HCEC 1CT (cell line): ENCODE measurements around the gene KIAA0513.

Experiments
- DNase-seq: peaks from one replicate; pipeline ENCODE4 v3.0.0-alpha.2; 2017

The KIAA0513 gene

DNA sequence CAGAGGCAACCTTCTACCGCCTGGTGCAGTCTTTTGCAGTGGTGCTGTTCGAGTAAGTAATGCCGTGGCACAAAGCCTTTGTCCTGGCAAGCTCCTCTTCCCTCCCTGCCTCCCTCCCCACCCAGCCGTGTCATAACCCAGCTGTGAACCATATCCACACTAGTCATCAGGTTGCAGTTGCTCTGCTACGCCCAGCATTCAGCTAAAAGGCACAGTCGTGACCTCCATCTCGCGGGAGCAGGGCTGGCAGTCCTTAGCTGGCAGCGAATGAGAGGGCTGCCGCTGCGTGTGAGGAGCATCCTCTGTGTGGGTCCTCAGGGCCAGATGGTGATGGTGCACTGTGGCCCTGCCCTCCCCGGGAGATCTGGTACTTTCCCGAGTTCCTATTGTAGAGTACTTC lies 45.4 kb downstream of the KIAA0513 start:
- DNase-seq = no peak

DNA sequence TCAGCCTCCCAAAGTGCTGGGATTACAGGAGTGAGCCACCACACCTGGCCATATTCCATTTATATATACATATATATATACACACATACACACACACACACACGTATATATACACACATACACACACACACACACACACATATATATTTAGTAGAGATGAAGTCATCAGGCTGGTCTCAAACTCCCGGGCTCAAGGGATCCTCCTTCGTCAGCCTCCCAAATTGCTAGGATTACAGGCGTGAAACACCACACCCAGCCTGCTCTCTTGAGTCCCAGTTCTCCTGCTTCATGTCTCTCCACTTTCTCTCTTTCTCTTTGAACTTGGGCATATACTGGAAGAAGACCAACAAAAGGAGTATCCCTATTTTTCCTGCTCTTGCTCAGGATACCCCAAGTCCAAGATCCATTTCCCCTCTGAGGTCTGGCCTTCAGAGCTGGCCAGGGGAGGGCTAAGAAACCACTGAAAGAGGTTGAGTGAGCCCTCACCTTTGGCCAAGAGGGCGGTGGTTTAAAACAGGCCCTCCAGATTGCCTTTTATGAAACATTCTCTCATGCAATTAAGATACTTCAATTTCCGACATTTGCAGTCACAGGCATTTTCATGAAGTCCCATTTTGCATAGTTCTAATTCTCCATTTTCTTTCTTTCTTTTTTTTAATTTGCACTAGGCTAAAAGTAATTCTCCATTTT lies 46.8 kb downstream of the KIAA0513 start:
- no peak for DNase-seq

DNA sequence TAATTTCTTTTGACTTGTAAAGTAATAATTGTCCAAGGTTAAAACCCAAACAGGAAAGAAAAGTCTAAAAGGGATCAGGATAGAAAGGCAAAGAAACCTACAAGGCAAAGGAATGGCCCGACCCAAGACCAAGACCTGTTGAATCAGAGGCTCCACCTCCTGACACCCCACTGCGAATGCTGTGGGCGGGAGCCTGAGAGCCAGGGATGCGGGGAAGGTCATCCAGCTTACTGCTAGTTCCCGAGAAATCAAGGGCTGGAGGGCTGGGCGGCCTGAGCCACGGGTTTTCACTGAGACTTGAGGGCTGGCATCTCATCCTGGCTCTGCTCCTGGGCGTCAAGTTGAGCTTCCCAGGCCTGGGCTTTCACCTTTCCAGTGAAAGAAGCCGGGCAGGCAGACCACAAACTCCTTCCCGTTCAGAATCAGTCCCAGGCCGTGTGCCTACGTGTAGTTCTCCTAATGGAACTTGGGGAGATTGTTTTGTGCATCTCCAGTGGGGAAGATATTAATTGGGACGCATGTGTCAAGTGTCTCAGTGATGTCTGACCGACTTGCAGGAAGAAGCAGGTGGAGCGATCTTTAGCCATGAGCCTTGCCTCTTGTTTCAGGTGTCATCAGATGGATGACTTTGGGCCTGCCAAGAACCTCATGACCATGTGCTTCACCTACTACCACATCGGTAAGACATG lies 47.8 kb downstream of the KIAA0513 start:
- DNase-seq = no peak

DNA sequence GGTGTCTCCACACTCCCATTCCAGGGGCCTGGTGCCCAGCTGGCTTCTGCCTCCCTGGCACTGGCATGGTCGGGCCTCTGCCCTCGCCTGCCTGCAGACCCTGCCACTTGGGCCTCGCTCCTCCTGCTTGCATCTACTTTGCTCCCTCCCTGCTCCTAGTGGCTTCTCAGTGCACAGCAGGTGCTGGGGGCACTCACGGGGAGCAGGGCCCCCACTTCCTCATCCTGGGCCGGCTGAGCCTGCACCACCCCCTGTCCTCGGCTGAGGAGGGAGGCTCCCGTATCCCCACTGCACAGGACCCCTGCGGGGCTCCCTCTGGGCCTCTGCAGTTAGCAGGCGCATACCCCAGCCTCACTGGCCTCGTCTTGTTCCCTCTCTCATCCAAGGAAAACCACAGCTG lies 49.4 kb downstream of the KIAA0513 start:
- no peak for DNase-seq

DNA sequence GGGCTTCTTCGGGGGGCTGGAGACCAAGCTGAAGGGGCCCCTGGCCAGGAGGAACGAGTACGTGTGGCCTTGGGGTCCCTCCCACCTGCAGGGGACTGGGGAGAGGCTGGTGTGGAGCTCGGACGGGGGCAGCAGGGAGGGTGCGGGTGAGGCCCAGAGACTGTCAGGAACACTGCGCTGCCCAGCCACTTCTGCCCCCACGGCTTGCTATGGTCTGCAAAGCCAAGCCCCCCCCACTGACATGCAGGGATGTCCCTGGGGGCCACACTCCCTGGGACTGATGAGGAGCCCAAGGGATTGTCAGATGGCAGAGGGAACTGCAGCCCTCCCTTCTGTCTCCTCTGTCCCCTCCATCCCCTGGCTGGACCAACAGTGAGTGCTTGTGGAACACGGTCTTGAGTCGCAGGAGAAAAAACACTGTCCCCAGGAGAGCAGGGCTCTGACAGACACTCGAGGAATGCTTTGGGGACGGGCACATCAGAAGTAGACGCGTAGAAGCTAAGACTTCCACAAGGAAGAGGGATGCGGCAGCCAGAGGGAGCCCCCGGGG lies 50.1 kb downstream of the KIAA0513 start:
- no peak for DNase-seq

DNA sequence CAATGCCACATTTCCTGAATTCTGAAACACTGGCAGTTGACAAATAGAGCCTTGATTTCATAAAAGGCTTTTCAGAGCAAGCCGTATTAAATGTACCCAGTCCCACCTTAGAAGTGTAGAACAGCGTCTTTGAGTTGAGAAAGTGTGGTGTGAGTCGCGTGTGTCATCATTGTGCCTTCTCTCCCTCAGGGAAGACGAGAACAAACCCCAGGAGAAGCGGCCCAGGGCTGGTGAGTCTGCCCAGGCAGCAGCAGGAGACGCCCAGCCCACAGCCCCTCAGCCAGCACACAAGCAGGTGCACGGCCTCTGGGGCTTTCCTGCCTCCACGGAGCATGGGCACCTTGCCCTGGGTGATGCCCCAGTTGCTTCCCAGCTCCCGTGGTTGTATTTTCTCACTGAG lies 50.6 kb downstream of the KIAA0513 start:
- no peak for DNase-seq

DNA sequence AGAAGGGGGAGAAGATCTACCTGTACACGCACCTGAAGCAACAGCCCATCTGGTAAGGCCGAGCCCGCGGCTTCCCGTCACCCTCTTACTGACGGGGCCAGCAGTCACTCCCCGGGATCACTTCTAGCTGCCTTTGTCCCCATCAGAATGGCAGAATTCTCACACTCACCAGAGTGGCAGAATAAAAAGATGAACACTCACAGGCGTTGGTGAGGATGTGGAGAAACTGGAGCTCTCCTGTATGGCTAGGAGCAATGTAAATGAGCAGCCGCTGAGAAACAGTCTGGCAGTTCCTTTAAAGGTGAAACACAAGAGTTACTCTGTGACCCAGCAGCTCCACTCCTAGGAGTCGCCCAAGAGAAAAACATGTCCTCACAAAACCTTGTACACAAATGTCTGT lies 51.4 kb downstream of the KIAA0513 start:
- DNase-seq = no peak

DNA sequence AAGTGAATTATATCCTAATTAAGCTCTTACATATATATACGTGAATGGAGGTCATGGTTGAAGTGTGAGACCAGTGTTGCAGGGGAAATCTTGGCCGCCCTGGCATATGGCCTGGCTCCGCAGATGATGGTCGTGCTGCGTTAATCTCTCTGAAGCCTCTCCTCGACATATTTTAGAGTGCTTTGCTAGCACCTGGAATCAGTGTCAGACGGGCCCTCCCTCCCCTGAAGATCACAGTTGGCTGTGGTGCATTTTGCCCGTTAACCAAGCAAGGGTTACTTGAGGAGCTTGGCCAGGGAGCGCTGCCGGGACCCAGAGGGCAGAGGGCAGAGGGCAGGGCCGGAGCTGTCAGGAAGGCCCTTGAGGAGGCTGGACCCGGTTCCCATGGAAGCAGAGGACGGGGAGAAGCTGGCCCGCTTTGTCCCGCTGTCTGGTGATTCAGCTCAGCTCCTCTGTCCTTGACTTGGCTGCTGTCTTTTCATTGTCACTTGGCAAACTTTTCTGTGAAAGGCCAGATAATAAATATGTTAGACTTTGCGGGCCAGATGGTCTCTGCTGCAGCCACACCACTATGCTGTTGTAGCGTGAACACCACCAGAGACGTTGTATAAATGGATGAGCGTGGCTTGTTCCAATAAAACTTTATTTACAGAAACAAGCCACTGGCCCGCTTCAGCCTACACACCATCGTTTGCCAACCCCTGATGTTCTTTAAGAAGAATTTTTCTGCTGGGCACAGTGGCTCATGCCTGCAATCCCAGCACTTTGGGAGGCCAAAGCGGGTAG lies 52.4 kb downstream of the KIAA0513 start:
- no peak for DNase-seq

DNA sequence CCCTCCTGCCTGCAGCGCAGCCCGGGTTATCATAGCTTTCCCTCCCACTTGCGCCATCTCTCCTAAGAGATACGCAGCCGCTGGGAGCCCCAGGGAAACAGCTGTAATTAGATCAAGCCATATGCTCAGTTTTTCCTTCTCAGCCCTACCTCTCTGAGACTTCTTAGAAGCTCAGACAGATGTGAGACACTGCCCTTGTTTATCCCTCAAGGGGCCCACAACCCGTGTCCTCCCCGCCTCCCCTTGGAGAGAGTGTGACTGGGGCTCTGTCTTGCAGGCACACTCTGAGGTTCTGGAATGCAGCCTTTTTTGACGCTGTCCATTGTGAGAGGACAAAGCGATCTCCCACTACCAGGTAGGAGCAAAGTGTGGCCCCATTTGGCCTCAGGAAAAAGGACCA lies 53.4 kb downstream of the KIAA0513 start:
- no peak for DNase-seq

DNA sequence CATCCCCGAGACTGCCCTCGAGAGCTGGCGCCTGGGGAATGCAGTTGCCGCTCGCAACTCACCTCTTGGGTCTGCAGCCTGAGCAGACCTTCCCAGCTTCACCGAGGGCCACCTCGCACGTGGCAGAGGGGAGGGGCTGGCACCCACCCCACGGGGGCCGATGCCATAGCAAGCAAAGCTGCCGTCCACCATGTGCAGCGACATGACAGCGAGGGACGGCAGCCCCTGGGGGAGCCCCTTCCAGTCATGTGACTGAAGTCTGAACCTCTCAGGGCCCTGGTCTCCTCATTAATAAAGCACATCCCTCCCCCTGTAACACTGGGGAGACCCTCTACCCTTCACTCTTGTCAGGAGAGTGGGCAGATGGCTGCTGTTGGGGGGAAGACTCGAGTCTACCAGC lies 54.2 kb downstream of the KIAA0513 start:
- no peak for DNase-seq

DNA sequence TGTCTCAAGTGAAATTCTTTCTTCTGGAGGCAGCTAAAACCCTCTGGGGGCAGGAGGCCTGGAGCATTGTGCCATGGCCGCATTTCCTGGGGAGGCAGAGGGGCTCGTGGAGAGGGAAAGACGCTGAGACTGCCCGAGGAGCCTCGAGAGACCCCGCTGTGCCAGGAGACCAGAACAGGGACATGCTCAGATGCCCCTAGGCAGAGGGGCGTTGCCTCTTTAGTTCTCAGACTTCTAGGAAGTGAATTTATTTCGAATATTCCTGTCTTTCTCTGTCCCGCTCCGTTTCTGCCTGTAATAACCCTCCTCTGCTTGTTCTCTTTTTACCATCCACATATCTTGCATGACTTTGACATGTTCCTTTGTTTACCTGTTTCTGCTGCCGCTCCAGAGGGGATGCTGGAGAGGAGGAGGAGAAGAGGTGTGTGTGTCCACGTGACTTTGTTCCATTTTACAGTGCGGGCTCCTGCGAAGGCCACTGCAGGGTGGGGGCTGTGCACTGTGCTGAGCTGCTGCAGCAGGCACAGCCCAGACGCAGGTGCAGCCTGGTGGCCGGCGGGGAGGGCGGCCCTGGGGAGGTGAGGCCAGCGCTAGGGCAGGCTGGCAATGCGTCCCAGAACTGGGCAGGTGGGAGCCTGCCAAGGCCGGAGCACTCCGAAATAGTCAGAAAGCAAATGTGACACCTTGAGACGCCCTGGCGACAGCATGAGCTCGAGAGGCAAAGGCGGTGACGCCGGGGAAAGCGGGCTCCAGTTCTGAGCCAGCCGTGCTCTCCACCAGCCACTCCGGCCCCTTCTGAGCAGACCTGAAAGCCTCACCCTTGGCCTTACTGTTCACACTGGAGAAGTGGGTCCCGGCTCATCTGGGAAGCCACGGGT lies 54.8 kb downstream of the KIAA0513 start:
- no peak for DNase-seq

DNA sequence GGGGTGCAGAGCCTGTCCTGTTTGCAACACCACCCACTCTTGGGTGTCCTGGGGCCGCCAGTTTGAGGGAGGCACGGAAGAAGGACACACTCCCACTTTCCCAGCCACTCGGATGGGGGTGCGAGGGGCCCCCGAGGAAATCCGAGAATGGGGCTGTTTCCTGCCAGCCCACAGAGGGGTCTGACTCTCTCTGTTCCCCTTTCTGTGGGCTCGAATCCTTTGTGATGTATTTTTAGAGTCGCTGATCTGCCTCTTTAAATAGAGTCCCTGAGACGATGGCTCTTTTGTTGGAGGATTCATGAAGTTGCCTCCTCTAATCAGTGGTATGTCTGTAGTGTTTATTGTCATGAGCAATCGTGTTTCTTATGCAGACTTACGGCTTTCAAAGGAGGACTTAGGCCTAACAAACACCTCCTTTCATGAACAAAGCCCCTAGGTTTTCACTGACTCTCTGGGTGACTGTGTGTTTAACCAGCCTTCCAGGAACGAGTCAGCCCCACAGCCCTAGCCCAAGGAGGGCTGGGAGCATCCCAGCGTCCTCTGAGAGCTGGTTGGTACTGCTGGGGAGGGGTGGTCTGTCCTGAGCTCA lies 55.5 kb downstream of the KIAA0513 start:
- DNase-seq = no peak

DNA sequence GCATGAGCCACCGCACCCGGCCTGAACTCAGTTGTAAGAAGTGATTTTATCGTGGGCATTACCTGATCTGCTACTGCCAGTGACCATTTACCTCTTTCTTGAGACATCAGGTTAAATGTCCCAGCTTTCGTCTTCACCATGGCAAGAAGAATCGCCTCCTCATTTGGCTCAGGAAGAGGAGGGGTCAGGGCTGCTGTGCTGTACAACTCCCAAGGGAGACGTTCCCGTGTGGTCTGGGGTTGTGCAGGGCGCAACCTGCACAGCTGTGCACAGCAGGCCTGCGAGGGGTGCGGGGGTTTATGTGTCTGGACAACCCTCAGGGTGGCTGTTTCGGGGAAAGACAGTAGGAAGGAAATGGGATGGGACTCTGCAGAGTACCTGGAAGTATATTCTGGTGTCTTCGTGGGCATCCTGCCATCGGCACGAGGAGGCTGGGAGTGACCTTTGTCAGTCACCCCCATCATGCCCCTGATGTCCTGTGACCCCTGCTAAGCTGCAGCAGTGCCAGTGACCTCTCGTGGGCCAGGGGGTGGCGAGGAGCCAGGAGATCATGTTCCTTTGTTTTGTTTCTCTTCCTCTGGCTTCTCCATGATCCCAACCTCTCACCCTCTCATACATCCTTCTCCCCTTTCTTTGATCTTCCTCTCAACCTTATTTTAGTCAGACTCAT lies 57.4 kb downstream of the KIAA0513 start:
- no peak for DNase-seq

DNA sequence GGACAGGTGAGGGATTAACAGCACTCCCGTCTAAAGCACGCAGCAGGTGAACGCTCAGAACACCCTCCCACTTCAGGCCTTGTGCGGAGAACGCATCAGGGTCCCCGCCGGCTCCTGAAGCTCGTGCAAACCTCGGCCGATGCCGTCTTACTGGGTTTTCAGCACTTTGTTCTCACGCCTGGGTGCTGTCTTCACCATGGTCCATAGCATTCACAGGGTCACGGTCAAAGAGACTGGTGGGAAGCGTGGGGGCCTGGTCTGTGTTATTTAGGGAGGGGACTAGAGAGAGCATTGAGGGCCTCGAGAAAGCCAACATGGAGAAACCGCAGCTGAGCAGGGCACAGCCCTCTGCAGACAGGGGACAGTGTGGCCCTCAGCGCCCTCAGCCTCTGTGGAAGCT lies 58.1 kb downstream of the KIAA0513 start:
- no peak for DNase-seq

DNA sequence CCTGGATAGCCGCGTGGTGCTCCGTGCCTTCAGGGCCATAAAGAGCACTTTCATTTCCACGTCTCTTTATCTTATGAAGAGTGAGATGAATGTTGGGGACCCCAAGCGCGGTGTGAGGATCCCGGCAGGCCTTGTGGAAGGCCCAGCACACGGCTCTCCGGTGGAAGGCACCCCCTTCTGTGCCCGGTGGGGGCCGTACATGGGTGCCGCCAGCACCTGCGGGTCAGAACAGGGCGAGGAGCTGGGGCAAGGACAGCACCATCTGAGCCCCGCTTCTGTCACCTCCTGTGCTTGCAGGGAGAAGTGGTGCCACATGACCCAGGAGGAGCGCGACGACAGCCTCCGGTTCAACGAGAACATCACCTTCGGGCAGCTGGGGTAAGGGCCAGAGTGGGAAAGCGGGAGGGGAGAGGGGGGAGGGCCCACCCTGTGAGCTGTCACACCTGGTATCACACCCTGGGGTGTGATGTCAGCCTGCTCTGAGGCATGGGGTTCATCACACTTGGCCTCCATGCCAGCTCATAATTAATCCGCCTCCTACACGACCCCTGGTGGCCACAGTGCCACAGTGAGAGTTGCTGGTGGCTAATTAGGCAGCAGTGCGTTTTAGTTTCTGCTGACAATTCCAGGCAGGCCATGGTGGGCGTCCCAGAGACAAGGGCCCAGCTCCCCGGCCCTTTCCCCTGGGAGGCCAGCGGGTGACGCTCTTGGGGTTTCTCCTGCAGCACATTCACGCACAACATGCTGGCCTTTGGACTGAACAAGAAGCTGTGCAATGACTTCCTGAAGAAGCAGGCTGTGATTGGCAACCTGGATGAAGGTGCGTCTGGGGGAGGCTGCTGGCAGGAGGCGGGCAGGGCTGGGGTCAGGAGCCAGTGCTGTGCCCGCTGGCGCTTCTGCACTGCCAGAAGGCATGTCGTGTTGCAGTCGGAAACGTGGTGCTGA lies 59.0 kb downstream of the KIAA0513 start:
- peak; percentile 37 for DNase-seq

DNA sequence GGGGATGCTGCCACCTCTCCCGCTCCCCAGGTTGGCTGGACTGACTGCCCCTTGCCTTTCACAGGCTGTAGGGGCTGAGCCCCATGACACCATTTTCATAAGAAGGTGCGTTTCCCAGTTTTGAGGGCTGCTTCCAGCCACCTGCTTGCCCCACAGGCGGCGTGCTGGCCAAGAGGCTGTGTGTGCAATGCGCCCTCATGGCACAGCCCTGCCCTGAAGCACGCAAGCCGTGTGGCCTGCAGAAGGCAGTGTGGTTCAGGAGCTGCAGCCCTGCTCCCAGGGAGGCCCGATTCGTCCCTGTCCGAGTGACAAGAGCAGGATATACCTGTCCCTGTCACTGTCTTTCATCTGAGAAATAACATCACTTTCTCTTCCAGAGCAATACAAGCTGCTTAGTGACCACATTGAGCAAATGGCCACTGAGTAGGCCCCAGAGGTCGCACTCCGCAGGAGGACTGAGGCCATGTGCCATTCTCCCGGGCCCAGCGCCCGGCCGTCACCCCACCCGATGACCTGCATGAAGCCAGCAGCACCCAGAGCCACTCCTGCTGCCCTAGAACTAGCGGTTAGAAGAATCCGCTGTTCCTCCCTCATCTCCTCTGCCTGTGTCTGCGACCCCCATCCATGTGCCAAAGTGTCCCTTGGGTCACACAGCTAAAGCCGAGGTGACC lies 60.4 kb downstream of the KIAA0513 start:
- DNase-seq = no peak

DNA sequence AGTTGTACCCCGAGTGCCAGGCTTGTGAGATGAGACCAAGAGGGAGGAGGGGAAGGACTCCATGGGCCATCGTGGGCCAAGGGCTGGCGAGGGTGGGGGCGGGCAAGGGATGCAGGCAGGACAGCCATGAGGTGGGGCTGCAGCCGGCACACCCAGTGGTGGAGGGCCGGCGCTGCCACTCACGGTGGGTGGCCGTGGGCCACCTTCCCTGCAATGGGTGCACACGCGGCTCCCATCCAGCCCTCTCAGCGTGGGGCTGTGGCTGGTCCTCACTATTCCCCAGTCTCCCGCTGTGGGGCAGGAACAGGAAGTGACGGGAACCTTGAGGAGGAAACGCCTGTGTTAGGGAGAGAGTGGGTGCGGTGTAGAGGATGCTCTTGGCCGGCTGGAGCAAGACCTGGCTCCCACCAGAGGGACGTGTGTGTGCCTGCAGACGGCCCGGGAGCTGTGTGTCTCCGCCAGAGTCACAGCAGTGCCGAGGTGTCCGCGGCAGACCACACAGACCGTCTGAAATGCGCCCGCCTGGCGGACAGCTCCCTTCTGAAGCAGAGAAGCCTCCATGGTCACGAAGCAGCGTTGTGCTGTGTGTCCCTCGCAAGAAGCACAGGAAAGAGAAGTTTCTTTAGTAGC lies 61.1 kb downstream of the KIAA0513 start:
- DNase-seq = no peak

DNA sequence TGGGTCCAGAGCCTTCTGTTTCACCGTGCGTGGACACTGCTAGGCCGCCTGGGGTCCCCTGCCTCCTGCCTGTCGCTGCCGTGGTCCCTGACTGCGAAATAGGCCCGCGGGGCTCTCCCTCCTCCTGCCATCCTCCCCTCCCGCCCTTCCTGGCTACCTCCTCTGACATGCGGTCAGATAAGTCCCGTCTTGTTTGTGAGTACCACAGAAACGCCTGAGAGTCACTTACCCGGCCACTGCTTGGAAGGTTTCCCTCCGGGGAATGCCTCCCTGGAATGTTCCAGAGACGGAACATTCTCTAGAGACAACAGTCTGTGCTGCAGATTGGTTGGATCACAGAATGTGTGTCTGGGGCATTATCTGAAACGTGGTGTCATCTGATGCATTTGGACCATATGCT lies 61.9 kb downstream of the KIAA0513 start:
- no peak for DNase-seq

DNA sequence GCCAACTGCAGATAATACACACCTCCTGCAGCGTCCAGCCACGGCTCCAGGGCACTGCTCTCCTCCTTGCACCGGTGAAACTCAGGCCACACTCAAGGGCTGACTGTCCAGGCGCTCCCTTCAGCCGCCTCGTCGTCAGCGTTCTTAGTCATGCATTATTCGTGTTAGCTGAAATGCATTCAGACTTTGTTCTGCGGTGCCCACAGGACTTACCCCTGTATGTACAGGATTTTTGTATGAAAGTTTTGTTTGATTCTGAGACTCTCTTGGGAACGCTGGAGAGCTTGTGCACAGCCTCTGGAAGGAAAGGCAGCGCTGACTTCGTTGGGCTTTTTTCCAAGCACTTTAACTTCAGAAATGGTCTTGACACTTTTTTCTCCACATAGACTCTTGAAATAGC lies 62.6 kb downstream of the KIAA0513 start:
- no peak for DNase-seq
